Posterior vena cava (tissue), 2 donors: ENCODE data around the gene GATA1. TPM values are rescaled to one million over a fixed set of nuclear protein-coding genes. Genes with fewer than 3 reads are reported as not detected.

ENCODE experiments used
- DNase-seq: peaks from one replicate; pipeline ENCODE4 v3.0.0-alpha.2; 2020; ENCODE audit warnings: low spot score
- intact Hi-C, 2 donors: fragments of 100-400 bp; cut with DNase I; formaldehyde crosslinking; loops; one replicate each; pipeline versions ENCODE4 v1.14.1 to v1.14.2; 2022 to 2023
- total RNA-seq, 2 donors: library from RNA; stranded (reverse); fragmentation: NEBNext Ultra II Directional; extraction: Animal tissue kit (Norgen Biotek cat#: 25700); gene quantifications; one replicate each; pipeline ENCODE4 v1.2.1, GENCODE V29; 2021
- donor health status: DM: yes; HTN: yes; CAD: no.
- donor health status: DM: yes; HTN: yes; CAD: no.

The GATA1 gene
- total RNA-seq, 2 donors from 2014 or later = 0.42 TPM; not detected in 1

DNA sequence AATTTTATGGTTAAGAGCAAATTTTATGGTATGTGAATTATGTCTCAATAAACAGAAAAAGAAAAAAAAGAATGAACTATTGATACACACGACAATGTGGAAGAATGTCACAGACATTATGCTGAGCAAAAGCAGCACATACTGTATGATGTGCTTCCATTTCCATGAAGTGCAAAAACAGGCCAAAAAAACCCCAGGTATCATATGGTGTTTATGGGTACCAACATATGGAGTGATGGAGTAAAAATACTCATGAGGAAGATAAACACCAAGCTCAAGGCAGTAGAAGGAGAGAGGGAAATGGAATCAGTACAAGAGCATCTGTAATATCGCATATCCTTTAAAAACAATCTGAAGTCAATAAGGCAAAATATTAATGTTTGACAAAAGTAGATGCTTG, 4.2 kb upstream of the GATA1 start:
- intact Hi-C loops = no loop called here

DNA sequence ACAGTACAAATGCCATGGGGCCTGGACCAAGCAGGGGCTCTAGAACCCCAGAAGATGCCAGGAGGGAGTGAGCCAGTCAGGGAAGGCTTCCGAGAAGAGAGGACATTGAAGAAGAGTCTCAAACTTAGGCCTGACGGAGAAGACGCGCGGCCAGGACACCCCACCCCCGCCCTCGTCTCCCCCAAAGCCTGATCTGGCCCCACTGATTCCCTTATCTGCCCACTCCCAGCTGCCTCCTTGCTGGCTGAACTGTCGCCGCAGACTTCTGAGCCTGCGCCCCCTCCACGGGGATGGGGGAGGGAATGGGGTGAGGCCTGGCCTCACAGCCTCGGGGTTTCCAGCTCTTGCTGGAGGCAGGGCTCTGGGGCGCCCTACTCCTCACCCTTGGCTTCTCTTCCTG, 3.6 kb upstream of the GATA1 start:
- peak; percentile 25 for DNase-seq
- intact Hi-C loops = no loop called here

More for the DNA sequence above, 4.2 kb upstream of the GATA1 start:
- DNase-seq = no peak

DNA sequence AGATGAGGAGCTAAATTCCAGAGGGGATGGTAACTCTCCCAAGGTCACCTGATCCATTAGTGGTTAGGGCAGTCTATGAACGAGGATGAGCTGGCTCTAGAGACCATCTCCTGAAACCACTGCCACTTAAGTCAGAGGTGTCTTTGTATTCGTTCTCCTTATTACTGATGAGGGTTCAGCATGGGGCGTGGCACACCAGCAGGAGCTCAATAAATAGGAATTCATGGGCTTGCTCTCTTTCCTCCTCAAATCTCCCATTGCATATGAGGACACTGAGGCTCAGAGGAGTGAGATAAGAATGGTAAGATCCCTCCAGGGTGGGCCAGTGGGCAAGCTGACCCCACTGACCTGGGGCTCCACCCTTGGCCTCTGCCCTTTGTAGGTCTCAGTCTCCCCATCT, 1.7 kb upstream of the GATA1 start:
- DNase-seq = peak; percentile 35
- intact Hi-C loops = no loop called here

DNA sequence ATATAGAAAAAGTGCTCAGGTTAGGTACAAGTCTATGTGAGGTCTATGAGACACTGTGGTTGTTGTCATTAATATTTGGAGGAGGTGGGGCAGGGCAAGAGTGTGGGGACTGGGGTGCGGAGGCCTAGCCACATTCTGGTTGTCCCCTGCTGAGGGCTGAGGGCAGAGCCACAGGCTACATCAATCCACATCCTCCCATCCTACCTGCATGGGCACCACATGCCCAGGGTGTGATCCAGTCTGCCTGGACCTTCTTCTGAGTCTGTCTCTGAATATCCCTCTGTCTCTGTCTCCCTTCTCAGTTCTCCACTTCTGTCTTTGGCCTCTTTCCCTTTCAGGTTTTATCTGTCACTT, 1.2 kb upstream of the GATA1 start:
- DNase-seq = peak; percentile 26
- intact Hi-C loops = no loop called here

DNA sequence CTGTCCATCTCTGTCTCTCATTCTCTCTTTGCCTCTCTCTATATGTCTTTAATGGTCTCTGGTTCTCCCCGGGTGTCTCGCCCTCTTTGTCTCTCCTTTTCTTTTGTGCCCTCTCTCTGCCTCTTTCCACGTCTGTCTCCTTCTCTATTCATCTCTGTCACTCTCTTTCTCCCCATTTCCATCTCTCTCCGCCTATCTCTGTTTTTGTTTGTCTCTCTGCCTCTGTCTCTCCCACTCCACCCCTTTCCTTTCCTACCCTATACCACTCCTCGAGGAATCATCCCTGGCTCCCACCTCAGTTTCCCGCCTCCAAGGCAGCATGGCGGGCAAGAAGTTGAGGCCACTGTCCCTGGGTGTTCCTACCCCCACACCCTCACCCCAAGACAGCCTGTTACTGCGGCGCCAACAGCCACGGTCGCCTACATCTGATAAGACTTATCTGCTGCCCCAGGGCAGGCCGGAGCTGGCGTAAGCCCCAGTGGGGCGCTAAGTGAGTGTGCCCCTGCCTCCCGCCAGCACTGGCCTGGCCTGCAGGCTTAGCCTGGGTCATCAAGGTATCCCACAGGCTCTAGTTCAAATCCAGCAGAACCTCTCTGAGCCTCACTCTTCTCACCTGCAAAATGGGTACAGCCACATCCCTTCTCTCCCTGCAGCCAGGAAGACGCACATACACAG, 713 bp upstream of the GATA1 start:
- intact Hi-C loops = no loop called here
- DNase-seq = peak; percentile 79

DNA sequence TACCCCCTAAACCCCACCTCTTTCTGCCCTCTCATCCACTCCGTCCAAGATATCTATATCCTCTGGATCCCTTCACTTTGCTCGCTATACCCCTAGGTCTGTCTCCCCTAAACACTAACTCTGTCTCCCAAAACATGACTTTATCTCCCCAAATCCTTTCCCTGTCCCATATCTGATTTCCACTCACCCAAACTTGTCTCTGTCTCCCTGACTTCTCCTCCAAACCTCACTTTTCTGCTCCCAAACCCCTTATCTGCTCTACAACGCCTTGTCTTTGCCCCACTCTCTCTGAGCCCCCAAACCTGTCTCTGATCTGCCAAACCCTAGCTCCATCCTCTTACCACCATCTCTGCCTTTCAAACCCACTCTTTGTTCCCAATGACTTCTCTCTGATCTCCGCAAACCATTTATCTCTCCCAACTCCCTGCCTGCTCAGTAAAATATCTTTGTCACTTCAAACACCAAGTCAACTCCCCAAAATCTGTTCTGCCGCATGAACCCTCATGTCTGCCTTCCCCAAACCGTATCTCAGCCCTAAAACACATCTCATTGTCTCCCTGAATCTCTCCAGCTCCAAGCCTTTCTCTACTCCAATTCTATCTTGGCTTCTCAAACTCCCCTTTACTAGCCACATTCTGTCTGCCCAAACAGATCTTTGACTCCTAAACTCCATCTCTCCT, 575 bp downstream of the GATA1 start:
- no peak for DNase-seq
- intact Hi-C loops = no loop called here

DNA sequence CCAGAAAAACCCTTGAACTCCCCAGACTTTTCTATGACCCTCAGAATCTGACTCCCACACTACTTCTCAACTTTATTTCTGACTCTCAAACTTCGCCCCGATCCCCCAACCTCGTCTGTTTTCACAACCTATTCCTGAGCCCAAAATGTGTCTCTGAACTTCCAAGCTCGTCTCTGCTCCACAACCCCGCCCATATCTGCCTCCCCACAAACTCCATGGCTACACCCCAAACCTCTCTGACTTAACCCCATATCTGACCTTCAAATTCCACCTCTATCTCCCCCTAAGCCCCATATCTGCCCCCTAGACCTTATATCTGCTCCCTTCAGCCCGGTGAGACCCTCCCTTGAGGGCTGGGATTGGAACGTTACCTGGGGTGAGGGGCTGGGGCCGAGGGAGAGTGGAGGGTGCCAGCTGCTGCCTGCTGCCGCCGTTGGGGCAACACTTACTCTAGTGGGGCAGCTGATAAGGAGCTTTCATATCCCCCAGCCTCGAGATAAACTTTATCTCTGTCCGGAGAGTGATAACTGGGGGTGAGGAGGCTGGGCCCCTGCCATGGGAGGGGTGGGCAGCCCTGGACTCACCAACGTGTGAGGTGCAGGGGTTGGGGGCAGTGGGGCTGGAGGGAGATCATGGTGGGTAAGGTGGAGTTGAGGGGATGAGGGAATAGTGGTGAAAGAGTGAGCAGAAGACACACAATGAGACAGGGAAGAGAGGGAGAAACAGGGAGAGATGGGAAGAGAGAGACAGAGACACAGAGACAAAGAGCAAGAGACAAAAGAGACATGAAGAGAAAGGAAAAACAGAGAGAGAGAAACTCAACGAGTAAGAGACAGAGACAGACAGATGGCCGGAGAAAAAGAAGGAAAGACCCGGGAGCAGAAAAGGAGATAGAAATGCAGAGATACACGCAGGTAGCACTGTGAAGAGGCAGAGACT, 1.4 kb downstream of the GATA1 start:
- intact Hi-C loops = no loop called here
- peak; percentile 40 for DNase-seq

DNA sequence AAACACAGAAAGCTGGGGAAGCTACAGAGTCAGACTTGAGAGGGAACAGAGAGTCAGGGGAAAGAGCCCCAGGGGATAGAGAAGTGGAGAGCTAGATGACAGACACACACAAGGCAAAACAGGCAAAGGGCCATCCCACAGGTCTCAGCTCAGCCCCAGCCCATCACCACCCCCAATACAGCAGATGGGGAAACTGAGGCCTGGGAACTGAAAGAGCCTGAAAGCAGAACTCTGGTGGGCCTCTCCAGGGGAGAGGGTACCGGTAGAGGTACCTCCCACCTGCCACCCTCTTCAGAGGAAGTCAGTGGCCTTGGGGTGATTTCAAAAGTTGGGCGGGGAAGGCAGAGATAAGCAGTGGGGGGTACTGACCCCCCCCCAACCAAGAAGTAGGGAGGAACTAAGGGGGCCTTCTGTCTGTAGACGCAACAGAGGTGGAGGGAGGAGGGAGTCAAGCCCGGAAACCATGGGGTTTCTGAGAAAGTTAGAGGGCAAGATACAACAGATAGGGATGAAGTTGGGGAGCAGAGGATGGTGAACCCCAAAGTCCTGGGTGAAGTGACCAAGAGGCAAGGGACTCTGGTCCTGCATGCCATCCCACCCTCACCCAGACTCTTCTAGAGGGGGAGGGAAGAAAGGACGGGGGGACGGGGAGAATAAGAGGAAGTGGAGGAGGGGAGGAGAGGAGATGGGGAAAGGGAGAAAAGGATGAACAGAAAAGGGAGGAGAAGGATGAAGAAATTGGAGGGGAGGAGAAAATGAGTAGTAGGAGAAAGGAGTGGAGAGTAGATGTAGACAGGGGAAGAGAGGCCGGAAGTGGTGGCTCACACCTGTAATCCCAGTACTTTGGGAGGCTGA, 3.2 kb downstream of the GATA1 start:
- intact Hi-C loops = no loop called here

DNA sequence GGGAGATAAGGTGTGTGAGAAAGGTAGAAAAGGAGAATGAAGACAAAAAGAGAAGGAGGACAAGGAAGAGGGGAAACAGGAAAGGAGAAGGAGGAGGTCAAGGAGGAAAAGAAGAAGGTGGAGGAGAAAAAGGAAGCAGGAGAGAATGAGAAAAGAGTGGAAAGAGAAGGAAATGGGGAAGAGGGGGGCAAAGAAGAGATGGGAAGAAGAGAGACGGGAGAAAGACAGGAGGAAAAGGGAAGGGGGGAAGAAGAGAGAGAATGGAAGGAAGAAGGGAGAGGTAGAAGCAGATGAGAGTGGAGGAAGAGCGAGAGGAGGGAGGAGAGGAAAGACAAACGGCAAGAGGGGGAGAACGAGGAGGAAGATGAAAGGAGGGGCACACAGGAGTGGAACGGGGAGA, 4.1 kb downstream of the GATA1 start:
- intact Hi-C loops = no loop called here
- DNase-seq = no peak

More for the DNA sequence above, 3.2 kb downstream of the GATA1 start:
- DNase-seq = peak; percentile 24

DNA sequence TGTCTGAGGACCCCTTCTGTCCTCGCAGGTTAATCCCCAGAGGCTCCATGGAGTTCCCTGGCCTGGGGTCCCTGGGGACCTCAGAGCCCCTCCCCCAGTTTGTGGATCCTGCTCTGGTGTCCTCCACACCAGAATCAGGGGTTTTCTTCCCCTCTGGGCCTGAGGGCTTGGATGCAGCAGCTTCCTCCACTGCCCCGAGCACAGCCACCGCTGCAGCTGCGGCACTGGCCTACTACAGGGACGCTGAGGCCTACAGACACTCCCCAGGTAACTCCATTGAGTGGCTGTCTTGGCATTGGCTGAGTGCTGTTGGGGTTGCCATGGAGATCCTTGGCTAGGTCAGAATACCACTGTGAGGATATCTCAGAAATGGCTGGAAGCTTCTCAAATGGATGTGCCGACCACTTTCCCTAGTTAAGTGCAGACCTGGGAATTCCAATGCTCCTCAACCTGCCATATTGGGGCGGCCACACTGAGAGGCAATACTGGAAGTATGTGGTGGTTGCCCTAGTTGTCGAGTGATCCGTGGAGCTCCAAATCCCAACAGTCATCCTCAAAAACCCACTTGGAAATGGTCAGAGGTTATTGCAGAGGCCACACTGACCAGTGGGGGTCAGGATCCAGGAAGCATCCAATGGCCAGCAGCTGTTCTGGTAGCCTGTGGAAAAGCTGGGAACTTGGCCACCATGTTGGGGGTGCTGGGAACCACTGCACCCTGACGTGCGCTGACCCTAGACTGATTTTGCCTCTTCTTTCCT, 4.9 kb downstream of the GATA1 start:
- no peak for DNase-seq
- intact Hi-C loops = no loop called here

DNA sequence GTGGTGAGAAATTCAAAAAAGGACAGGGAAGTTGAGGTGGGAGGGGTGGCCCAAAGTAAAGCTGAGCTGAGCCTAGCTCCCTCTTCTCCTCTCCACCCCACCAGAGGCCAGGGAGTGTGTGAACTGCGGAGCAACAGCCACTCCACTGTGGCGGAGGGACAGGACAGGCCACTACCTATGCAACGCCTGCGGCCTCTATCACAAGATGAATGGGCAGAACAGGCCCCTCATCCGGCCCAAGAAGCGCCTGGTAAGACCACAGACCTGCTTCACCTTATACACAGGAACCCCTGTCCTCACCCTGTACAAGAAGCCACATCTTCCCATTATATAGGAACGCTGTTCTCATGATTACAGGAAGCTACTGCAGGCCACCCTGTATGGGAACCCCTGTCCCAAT, 5.8 kb downstream of the GATA1 start:
- intact Hi-C loops = no loop called here
- no peak for DNase-seq

DNA sequence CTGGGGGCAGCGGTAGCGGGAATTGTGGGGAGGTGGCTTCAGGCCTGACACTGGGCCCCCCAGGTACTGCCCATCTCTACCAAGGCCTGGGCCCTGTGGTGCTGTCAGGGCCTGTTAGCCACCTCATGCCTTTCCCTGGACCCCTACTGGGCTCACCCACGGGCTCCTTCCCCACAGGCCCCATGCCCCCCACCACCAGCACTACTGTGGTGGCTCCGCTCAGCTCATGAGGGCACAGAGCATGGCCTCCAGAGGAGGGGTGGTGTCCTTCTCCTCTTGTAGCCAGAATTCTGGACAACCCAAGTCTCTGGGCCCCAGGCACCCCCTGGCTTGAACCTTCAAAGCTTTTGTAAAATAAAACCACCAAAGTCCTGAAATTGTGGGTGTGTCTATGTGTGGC, 7.5 kb downstream of the GATA1 start:
- DNase-seq = no peak
- intact Hi-C loops = no loop called here

DNA sequence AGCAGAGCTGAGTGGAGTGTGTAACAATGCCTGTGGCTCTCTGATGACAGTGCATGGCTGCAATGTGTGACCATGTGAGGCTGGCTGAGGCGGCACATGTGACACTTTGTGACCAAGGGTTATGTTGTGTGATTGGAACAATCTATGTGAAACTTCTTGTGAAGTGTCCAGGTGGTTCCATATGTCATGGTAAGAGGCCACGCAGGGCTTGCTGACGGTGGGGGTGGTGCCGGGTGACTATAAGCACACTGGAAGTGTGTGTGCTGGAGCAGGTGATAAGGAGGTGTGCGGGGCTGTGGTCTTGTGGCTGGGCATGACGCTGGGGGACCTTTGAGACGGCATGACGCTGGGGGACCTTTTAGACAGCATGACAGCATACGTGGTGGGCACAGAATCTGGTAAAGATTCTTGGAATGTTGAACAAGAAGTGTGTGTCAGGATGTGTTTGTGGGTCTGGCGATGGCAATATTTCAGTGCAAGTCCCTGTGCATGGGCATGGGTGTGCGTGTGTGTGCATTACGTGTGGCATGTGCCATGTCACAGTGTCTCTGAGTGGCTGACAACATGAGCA, 8.0 kb downstream of the GATA1 start:
- DNase-seq = no peak
- intact Hi-C loops = no loop called here

DNA sequence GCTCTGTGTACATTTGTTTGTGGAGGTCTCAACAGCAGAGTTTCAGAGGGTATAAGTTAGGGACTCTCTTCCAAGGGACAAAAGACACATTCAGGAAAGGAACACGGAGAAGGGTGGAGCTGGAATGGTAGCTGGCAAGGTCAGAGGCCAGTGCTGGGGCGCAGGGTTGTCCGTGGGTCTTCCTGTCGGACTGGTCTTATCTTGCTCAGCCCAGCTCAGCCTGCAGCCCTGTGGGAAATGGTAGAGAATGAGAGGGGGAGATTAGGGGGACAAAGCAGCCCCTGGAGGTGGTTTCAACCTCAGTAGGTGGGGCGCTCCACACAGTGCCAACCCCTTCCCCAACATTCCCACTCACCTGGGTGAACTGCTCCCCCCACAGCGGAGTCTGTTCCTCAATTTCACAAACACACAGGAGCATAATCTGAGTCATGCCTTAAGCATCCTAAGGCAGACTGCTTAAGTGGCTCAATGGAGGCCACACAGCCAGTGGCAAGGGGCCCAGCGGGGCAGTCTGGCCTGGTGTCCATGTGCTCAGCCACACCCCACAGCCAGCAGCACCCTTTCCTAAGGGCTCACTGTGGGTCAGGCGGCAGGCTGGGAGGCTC, 8.6 kb downstream of the GATA1 start:
- no peak for DNase-seq
- intact Hi-C loops = no loop called here

DNA sequence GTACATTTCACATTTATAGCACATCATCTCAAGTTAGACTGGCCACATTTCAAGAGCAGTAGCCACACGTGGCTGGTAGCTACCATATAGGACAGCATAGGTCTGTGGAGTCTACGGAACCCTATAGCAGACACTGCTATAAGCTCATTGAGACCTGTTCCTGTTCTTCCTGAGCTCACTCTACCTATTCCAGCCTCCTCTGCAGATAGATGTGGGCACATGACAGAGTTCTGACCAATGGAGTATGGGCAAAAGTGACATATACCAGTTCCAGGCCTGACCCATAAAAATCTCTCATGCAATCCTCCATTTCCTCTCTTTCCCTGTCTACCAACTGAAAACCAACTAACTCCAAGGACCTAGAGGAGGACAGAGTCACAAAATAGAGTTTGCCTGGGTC, 11.9 kb downstream of the GATA1 start:
- no peak for DNase-seq
- intact Hi-C loops = no loop called here

DNA sequence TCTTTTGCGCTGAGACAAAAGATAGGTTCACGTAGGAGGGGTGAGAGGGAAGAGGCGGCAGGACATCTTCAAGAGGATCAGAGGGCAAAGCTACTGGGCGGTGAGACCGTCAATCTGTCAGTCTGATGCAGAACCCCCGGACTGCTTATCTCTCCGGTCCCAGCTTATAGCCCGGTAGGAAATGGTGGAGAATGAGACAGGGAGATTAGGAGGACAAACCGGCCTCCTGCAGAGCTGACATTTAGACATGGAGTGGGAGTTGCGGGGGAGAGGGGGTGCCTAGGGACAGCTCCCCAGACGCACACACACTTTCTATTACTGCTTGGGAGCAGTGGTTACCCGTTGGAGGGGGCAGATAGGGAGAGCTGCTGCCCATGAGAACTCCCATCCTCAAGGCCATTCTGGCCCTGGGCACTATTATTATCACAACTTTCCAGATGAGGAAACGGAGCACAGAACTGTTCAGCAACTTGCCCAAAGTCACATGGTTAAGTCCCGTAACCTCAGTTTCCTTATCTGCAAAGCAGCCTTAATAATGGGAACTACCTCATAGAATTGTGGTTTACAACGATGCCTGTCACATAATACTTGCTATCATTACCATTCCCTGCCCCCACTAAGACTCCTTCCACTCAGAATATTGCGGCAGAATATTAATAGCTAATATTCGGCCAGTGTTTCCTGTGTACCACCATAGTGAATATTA, 14.3 kb downstream of the GATA1 start:
- intact Hi-C loops = no loop called here
- no peak for DNase-seq
